Gastroesophageal sphincter (tissue), 4 donors: ENCODE data around the gene FNTB. TPM values are rescaled to one million over a fixed set of nuclear protein-coding genes. Genes with fewer than 3 reads are reported as not detected.

ENCODE experiments used
- ATAC-seq: fragments of 150-250 bp; one replicate; pipeline ENCODE4 v1.9.1; 2016; ENCODE audit warnings: mild to moderate bottlenecking, moderate library complexity
- H3K27ac ChIP-seq, 4 donors: fragments of 200-600 bp; sonication (generic) in 3 of 4; 1 replicate in 3 of 4; 2 replicates in 1 of 4; pipeline ENCODE4 v1.5.1; 2016 to 2019
- H3K27me3 ChIP-seq: fragments of 200-600 bp; sonication (generic); one replicate; pipeline ENCODE4 v1.5.1; 2019
- H3K36me3 ChIP-seq, 2 donors: fragments of 200-600 bp; sonication (generic); one replicate each; pipeline ENCODE4 v1.5.1; 2019; ENCODE audit warnings: control low read depth in 1 of 2
- H3K4me1 ChIP-seq, 3 donors: fragments of 200-600 bp; sonication (generic); 1 replicate in 2 of 3; 2 replicates in 1 of 3; pipeline ENCODE4 v1.5.1; 2016 to 2019; ENCODE audit warnings: control low read depth in 2 of 3
- H3K4me3 ChIP-seq, 2 donors: fragments of 200-600 bp; sonication (generic); one replicate each; pipeline ENCODE4 v1.5.1; 2019; ENCODE audit warnings: mild to moderate bottlenecking in 1 of 2, moderate library complexity in 1 of 2
- H3K9me3 ChIP-seq, 3 donors: fragments of 200-600 bp; sonication (generic); one replicate each; pipeline ENCODE4 v1.5.1; 2017 to 2019; ENCODE audit warnings: control low read depth in 2 of 3
- CTCF ChIP-seq, 4 experiments: fragments of 200-600 bp in 2 of 4; fragments of 450-650 bp in 2 of 4; sonication (generic) in 1 of 4; IDR thresholded peaks; one replicate each; pipeline ENCODE4 v1.5.1; 2017 to 2019; ENCODE audit warnings: antibody characterized with exemption in 4 of 4, mild to moderate bottlenecking in 2 of 4, moderate library complexity in 2 of 4
- EP300 ChIP-seq: sonication (generic); formaldehyde crosslinking; IDR thresholded peaks from one replicate; pipeline ENCODE4 v1.6.1; 2017; ENCODE audit warnings: antibody characterized with exemption, mild to moderate bottlenecking
- POLR2A ChIP-seq, 2 donors: fragments of 450-650 bp; IDR thresholded peaks; one replicate each; pipeline ENCODE4 v1.6.1; 2017; ENCODE audit warnings: antibody characterized with exemption in 2 of 2, mild to moderate bottlenecking in 2 of 2, moderate library complexity in 1 of 2
- POLR2AphosphoS5 ChIP-seq: sonication (generic); formaldehyde crosslinking; IDR thresholded peaks from one replicate; pipeline ENCODE4 v1.6.1; 2017; ENCODE audit warnings: antibody characterized with exemption
- WGBS, 2 donors: methylation state at CpG; one replicate each; pipeline ENCODE4 v1.1.5; 2018; ENCODE audit warnings: low coverage in 1 of 2; 5-methylcytosine and 5-hydroxymethylcytosine counted together
- total RNA-seq, 4 donors: library from RNA; depleted of rRNA; stranded (reverse); fragments of >200 nt; gene quantifications; one replicate each; pipeline ENCODE4 v1.1.0, GENCODE V29; 2016

FNTB gene
- total RNA-seq, 4 donors from 2014 or later: 12.5 to 22.7 (median 17.2) TPM

- 52 to 65% methylated on average over 4 to 5 of the region's 6 CpGs for WGBS, 2 donors
- TF ChIP-seq CTCF (IDR thresholded peaks at IDR 0.05) (no peak), POLR2AphosphoS5 (no peak), POLR2A (IDR thresholded peaks at IDR 0.05) (no peak), EP300 (no peak)
- peaks cover 0 to 18% (median 0%) of the 10 kb centered on the region in 3 donors for H3K4me1 ChIP-seq
- peak overlapping the region in 2 of 4 donors; percentile 2 to 19 for H3K27ac ChIP-seq
- H3K27me3 ChIP-seq: no peaks in the 10 kb centered on the region
- H3K4me3 ChIP-seq: no peak overlapping the region
- no peak for ATAC-seq
- peaks cover 0 to 15% of the 10 kb centered on the region in 2 donors for H3K36me3 ChIP-seq
- H3K9me3 ChIP-seq: no peaks in the 10 kb centered on the region
Observed at GRCh38 chr14:65000898-65001591, 14.3 kb downstream of the FNTB start.

DNA sequence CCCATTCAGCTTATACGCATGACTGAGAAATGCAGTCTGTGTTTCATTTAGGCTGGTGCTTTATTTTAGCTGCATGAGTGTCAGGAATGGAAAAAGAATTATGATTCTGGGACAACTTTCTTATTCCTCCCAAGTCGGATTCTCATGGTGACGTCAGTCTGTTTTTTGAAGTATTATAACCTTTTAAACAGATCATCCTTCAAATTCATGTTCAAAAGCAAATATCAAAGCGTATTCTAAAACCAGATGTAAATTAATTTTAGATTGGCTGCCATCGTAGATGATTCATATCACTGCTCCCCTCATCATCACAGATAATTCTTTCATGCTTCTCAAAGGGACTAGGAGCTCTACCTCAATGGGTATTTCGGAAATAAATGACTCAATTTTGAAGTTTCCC is 15.0 kb downstream of the FNTB start:
- WGBS, 2 donors: 47 to 71% methylated on average over 6 of the region's 6 CpGs
- Histone ChIP-seq H3K4me1 (peaks cover 0 to 18% (median 0%) of the 10 kb centered on the region in 3 donors), H3K9me3 (no peaks in the 10 kb centered on the region), H3K27ac (peak overlapping the region in 1 of 4 donors; percentile 19), H3K27me3 (no peaks in the 10 kb centered on the region), H3K36me3 (peaks cover 0 to 15% of the 10 kb centered on the region in 2 donors), H3K4me3 (no peak overlapping the region)
- no peak for ATAC-seq
- no peak for TF ChIP-seq EP300
- no peak for TF ChIP-seq CTCF (IDR thresholded peaks at IDR 0.05)
- no peak for TF ChIP-seq POLR2A (IDR thresholded peaks at IDR 0.05)
- no peak for TF ChIP-seq POLR2AphosphoS5

DNA sequence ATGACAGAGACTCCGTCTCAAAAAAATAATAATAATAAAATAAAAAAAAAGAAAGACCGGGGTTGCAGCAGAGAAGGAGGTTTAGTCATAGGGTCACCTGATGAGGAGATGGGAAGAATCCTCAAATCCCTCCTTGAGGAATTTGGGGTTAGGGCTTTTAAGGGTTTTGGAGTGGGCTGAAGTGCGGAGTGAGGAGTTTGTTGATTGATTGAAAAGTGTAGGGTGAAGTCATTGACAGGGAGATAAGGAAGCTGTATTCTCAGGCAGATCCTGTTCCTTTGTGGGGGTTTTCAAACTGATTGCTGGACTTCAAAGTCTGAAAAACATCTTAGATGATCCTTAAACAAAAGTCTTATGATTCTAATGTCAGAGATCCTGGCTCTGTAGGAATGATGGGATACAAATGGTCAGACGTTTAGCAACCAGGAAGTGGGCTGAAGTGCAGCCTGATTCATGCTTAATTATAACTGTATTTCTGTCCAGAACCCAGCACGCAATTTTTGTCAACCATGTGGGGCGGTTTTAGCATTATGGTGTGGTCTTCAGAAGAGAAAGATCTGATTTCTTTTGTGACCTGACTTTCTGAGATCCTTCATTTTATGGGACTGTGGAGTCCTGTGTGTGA is 16.0 kb downstream of the FNTB start:
- H3K4me1 ChIP-seq: peaks cover 0 to 18% (median 0%) of the 10 kb centered on the region in 3 donors
- ATAC-seq: no peak
- H3K9me3 ChIP-seq: no peaks in the 10 kb centered on the region
- H3K4me3 ChIP-seq: no peak overlapping the region
- H3K27ac ChIP-seq: peak overlapping the region in 1 of 4 donors; percentile 21
- no peak for TF ChIP-seq EP300
- TF ChIP-seq POLR2A (IDR thresholded peaks at IDR 0.05): no peak
- TF ChIP-seq POLR2AphosphoS5: no peak
- TF ChIP-seq CTCF (IDR thresholded peaks at IDR 0.05): no peak
- no peaks in the 10 kb centered on the region for H3K27me3 ChIP-seq
- WGBS, 2 donors: 51 to 55% methylated on average over 5 of the region's 6 CpGs
- peaks cover 0 to 15% of the 10 kb centered on the region in 2 donors for H3K36me3 ChIP-seq

DNA sequence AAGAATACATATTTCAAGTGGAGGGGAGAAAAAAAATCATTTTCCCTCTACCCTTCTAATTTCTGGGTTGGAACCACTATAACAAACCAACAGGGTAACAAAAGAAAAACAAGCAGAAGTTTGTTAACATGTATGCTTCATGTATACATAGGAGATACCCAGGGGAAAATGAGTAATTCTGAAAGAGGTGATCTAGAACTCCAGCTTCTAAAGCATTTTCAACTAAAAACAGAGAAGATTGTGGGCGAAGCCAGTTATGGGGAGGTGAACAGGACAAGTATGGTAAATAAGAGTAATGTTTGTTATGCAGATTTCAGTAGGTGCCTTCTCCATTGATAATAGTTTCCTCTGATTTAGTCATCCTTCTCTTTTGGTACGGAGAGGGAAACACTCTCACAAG is 16.7 kb downstream of the FNTB start:
- no peaks in the 10 kb centered on the region for H3K27me3 ChIP-seq
- H3K27ac ChIP-seq: no peak overlapping the region
- H3K4me1 ChIP-seq: peaks cover 0 to 15% (median 0%) of the 10 kb centered on the region in 3 donors
- no peak for ATAC-seq
- H3K9me3 ChIP-seq: no peaks in the 10 kb centered on the region
- no peak overlapping the region for H3K4me3 ChIP-seq
- 85 to 92% methylated on average over 2 of the region's 2 CpGs for WGBS, 2 donors
- H3K36me3 ChIP-seq: peaks cover 0 to 20% of the 10 kb centered on the region in 2 donors
- TF ChIP-seq POLR2AphosphoS5 (no peak), CTCF (IDR thresholded peaks at IDR 0.05) (no peak), EP300 (no peak), POLR2A (IDR thresholded peaks at IDR 0.05) (no peak)
